ENCODE results near the gene COL6A5.
"Not testable (repeated sequence)": the region's sequence is repeated elsewhere in the genome, so short reads cannot be mapped to it uniquely, and the experiment has no call there.

COL6A5 gene

DNA sequence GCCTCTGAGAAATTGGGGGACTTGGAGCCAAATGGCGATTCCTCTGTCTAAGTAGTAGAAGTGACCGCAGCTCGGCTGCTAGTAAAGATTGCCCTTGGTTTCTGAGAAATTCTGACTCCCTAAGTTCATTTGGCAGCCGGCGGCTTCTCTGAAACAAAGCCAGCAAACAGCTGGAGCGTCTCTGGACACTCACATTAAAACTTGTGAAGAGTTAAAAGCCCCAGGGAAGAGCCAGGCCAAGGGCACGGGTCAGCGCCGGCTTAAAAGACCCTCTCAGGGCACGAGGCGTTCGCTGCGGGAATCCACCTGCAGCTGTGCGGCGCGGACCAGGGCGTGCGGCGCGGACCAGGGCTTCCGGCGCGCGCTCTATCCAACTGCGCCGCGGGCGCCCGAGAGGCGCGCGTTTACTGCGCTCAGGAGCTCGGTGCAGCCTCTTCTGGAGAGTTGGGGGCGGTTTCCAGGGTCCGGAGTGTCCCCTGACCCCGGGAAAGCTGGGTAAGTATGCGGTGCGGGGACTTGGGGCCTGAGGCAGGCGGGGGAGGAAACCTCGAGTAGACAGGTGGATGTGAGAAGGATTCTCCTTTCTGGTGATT is at the start of gene COL6A5:
Gene COL6A5, plus strand, starts transcription at position 186 of the 593 bp plus-strand sequence. CDS start 27,967 bp downstream, outside the sequence.
- no peak for DNase-seq

DNA sequence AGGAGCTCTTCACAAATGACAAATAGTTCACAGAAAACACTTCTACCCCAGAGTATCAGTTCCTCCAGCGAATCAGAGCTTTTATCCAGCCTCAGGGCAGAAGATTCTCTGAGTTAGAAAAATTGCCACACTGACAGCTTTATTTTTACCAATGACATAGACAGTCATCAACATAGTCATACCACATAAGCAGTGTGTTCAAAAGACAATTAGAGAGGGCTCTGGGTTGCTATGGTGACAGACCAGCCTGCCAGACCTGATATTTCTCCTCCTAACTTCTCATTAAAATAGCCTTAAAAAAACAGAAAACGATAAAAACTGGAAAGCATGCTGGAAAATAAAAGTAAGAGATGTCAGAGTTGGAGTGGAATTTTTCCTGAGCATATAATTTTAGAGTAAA is 45.9 kb upstream of the COL6A5 start:
- no peak for DNase-seq

DNA sequence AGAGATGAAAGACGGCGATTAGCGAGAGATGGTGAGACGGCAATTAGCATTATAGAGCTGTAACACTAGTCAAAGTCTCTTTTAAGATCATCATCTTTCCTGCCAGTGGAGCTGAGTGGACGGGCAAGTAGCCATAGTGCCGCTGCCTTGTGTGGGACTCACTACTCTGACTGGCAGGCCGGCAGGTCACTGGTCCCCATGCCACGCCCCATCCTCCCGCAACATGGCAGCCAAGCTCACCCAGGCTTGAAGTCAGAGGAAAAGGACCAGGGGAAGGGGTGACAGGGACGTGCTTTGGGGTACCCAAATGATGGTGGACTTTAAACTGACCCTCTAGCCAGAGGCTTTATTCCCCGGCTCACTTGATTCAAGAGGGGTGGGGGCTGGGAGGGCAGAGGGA is 44.6 kb upstream of the COL6A5 start:
- DNase-seq, result no peak

DNA sequence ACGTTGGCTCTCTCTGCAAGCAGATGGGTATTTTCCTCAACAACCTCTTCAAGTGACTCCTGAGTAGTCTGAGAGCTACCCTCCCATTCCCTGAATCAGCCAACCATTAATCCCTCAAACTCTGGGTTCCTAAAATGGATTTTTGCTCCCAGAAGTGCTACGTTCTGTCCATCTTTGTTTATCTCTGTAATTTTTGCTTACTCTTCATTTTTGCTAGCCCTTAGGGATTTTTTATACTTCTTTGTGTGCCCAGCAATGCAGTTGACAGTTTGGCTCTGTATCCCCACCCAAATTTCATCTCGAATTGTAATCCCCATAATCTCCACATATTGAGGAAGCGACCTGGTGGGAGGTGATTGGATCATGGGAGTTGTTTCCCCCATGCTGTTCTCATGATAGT is 35.4 kb upstream of the COL6A5 start:
- DNase-seq, result no peak

- no peak for DNase-seq
Observed at GRCh38 chr3:130312374-130312773, 33.1 kb upstream of the COL6A5 start.

DNA sequence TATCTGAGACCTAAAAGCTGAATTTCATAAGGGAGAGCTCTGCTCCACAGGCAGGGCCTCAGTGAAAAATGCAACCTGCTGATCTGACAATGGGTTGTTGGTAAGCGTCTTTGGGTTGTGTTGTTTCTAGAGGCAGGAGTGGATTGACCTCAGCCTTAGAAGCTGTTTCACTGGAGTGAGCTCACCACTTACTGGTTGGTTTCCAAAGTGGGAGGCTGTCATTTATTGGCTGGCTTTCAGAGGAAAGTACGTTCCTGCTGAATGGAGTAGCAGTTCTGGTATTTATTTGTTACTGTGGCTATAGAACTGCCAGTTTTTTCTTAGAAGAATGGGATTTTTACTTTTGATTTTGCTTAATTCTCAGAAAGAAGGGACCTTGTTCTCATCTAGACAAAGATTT is 29.3 kb upstream of the COL6A5 start:
- no peak for DNase-seq

GRCh38 chr3:130323503-130323902 is 22.0 kb upstream of the COL6A5 start:
- DNase-seq, result no peak

DNA sequence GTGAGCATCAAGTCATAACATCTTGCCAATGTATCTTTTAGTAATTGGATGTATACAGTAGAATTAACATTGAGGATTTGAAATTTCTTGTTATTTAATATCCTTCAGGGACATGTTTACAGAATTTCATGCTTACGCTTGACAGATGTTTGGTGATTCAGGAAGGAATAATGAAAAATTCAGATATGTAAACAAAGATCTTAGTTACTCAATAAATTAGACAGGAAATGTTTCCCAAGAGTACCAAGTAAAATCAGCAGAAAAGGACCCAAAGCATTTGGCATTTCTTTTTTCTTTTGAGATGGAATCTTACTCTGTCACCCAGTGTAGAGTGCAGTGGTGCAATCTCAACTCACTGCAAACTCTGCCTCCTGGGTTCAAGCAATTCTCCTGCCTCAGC is 4.7 kb upstream of the COL6A5 start:
- no peak for DNase-seq

GRCh38 chr3:130341388-130341787 is 4.1 kb upstream of the COL6A5 start:
- no peak for DNase-seq

GRCh38 chr3:130341882-130342281 is 3.6 kb upstream of the COL6A5 start:
- DNase-seq, result no peak

DNA sequence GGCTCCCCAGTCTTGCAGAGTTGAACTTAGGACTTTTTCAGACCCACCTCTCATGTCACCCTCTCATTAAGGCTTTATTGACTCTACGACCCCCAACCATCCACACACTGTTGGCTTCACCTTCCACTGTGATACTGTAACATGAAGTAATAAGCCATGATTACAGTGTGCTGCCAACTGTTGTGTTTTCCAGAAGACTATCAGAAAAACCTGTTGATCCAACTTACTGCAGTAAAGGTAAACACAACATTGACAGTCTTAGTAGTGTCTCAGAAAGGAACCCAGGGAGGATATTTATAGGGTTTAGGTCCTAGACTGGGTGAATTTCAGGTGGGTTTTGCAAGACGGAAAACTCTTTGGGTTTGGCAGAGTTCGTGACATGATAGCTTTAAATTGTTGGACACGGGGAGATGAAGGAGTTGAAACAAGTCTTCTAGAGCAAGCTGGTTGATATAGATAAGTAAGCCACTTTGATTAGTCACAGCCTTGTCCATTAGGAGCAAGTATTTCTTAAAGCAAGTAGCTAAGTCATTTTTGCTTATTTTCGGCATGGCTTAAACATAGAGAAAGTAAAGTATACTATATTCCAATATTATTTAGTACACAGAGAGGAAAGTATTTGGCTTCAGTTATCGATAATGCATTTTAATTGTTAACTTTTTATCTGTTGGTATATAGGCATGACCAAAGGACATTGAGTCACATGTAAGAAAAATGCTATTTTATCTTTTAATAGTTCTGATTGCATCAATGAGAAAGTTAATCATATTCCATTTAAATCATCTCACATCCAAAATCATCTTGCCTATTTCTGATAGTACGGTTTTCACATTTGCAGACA is 2.4 kb upstream of the COL6A5 start:
- DNase-seq, result no peak

GRCh38 chr3:130348258-130348657 is 2.8 kb downstream of the COL6A5 start:
- DNase-seq, result not testable (repeated sequence)

GRCh38 chr3:130354430-130354829 is 9.0 kb downstream of the COL6A5 start:
- DNase-seq, result no peak

GRCh38 chr3:130374033-130374432 is 28.6 kb downstream of the COL6A5 start:
- no peak for DNase-seq

DNA sequence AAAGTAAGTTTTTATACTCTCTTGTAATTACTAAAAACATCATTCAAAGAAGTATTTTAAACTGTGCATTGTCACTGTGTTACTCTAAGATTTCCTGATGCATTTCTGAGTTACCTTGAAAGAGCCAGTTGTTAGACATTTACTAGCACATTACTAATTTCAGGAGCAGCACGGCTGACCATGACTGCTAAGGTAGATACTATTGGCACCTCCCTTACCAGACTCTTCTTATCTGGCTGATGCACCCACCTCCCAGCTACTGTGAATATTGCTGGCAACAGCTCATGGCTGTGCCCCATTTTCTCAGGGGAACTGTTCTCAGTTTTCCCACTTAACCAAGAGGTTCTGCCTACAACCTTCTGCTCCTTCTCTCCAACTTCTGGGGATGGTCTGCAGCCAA is 29.4 kb downstream of the COL6A5 start:
- no peak for DNase-seq

DNA sequence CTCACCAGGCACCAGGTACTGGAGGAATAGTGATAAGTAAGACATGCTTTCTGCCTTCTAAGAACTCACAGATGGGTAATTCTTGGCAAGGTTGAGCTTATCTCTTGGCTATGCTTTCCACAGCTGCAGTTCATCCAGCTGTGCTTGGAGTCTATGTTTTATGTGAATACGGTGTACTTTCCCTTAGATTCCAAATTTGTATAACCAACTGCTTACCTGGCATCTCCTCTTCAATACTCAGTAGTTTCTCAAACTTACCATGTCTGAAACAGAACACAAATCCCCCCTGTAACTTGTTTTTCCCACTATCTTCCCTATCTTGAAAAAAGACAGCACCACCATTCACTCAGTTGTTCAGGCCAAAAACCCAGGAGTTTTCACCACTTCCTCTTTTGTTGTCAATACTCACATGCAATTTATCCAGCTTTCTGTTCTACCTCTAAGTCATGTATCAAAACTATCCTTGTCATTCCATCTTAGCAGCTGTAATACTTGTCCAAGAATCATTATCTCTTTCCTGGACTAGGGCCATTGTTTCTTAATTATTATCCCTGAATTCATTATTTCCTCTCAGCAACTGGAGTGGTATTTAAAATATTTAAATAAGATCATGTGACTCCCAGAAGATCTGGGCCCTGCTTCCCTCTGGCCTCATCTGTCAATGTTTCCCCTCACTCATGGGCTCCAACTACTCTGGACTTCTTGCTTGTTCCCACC is 32.6 kb downstream of the COL6A5 start:
- no peak for DNase-seq

GRCh38 chr3:130378677-130379191 is 33.3 kb downstream of the COL6A5 start:
- DNase-seq, result no peak

- no peak for DNase-seq
Observed at GRCh38 chr3:130379274-130379673, 33.8 kb downstream of the COL6A5 start.

DNA sequence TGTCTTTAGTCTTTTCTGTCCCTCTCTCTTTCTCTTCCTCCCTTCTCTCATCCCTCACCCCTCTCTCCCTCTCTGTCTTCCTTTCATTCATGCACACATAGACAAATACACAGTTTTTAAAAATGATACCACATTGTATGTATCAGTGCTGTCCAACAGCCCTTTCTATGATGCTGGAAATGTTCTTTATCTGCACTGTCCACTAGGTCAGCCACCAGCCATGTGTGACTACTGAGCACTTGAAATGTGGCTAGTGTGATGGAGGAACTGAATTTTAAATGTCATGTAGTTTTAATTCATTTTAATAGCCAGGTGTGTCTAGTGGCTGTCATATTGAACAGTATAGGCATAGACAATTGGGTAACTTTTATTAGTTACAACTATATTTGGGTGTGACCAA is 34.9 kb downstream of the COL6A5 start:
- DNase-seq, result no peak

DNA sequence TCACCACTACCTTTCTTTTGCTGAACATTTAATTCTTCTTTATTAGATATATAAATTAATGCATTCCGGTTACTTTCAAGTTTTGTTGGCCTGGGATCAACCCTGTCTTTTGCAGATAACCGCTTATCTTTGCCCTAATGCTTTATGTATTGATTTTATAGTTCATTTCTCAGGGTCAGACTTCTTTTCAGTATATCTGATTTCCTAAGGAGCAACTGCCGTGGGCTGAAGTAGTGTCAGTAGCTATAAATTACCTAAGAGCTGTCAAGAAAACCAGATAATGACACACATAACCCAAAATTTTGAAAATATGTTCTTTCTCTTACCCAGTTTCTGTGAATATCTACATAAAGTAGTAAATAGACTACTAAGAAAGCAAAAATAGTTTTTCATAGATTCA is 38.0 kb downstream of the COL6A5 start:
- DNase-seq, result no peak

DNA sequence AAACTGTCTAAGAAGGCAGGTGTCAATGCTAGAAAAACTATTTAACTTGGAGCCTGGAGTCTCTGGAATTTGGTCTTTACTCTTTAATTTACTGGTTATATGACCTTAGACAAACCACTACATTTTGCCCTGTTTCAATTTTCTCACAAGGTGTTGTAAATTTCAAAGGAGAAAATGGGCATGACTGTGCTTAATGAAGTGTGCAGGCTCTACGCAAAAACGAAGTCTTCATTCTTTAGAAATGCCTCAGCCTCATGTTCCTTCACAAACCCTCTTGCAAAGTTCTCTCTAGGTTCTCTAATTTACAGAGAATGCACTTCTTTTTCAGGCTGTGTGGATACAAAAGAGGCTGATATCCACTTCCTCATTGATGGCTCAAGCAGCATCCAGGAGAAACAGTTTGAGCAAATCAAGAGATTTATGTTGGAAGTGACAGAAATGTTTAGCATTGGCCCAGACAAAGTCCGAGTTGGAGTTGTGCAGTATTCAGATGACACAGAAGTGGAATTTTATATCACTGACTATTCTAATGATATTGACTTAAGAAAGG is 39.1 kb downstream of the COL6A5 start:
- no peak for DNase-seq

DNA sequence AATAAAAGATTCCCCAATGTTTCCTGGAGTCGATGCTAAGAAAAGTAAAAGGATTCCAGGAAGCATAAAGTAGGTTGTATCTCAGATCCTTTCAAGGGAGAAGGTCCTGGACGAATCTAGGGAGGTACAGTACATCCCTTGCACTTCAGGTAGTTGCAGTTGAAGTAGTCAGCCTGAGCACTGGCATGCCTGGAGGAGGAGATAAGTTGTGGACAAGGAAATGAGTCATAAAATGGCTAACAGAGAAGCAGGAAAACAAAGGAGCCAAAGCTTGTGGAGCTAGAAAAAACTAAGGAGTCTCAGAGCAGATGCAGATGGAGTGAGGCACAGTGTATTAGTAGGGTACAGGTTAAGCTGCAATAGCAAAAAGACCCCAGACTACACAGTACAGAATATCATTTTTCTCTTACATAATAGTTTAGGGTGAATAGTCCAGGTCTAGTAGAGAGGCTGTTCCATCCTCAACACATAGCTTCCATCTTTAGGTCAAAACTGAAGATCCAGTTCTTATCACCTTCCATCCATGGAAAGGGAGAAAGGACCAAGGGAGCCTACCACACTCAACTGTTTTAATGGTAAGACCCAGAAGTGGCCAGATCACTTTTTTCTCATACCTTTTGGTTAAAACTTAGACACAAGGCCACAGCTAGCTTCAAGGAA is 41.3 kb downstream of the COL6A5 start:
- no peak for DNase-seq
